HG03460 (cell line): Measurements from ENCODE around the gene ZIC1.

Source experiments
- ATAC-seq: cut with Tn5 transposase; IDR thresholded peaks from one replicate; pipeline ENCODE4 v1.9.1; 2021; ENCODE audit not compliant: unreplicated experiment

The ZIC1 gene

DNA sequence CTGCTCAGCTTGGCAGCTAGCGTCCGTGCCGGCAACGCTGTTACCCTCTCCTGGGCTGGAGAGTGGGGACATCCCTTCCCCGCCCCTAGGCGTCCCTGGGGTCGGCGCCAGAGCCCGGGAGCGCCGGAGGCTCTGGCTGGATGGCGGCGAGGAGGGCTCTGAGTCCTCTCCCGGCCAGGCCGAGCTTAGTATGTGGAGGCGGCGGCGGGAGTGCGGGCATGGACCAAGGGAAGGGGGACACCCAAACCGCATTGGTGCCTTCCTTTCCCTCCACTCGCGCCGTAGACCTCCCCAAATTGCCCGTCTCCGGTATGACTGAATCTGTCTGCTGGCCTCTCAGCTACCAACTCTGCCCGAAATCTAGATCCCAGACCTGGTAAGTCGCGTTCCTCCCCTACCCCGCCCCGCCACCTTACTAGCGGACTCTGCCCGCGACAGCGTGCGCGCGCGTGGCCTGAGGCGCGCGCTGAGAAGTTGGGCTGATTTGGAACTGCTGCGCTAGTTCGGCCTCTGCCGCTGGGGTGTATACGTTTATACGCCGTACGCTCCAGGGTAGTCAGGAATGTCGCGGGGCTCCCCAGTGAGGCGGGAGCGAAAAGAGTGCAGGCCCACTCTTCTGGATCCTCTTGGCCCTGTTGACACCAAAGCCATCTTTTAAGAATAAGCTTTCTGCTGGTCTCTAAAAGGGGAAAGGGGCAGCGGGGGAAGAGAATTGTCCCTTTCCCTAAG lies 12.2 kb downstream of the ZIC1 start:
- ATAC-seq: no peak

DNA sequence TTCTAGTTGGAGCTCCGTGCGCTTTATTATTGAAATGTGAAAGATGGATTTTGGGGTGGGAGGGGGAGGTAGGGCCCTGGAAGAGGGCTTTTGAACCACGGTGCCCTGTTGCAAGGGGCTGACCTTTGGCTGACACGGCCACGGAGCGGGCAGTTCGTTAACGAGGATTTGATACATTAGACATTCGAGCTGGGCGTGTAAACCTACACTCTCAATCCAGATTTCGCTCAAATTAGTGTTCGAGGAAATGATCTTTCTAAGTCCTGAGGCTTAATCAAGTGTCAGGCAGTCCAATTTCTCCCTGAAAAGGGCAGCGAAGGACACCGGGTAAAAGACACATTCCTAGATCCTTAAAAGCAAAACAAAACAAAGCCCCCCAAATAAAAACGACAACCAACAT lies 13.0 kb downstream of the ZIC1 start:
- ATAC-seq: no peak

DNA sequence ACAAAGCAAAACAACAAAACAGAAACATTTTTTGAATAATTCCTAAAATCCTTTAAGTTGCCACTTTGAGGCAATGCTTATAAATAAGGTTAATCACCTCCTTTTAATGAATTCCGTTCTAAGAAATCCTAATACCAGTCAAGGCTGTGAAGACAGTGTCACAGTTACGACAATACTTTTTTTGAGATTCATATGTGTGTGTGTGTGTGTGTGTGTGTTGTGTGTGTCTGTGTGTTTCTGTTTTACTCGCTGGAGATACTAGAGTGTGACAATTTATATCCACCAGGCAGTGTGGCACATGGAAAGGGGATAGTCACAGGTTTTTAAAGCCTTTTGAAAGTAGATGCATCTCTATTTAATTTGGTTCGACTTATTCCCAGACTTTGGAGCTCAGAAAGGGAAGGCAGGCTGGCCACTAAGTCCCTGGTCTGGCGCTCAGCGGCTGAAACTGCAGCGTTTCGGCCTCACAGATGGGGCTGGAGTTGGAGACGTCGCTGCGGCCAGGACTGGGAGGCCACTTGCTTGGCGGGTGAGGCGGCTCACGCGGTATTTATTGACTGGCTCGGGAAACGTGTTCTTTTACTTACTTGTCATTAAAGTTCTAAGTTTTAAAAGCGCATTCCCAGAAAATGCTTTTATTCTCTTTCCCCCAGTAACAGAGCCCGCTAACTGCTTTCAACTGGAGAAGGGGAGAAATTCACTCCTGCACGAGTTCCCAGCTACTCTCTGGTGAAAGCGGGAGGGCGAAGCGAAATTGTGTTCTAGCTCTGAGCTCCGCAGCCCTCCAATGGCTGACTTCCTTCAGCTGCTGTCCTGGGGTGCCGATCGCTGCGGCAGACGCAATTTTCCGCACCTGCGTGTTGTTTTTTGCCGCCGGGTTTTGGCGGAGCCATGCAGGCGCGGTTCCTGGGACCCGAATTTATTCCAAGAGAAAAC lies 13.7 kb downstream of the ZIC1 start:
- ATAC-seq: no peak

GRCh38 chr3:147423537-147423797 lies 14.3 kb downstream of the ZIC1 start:
- no peak for ATAC-seq

DNA sequence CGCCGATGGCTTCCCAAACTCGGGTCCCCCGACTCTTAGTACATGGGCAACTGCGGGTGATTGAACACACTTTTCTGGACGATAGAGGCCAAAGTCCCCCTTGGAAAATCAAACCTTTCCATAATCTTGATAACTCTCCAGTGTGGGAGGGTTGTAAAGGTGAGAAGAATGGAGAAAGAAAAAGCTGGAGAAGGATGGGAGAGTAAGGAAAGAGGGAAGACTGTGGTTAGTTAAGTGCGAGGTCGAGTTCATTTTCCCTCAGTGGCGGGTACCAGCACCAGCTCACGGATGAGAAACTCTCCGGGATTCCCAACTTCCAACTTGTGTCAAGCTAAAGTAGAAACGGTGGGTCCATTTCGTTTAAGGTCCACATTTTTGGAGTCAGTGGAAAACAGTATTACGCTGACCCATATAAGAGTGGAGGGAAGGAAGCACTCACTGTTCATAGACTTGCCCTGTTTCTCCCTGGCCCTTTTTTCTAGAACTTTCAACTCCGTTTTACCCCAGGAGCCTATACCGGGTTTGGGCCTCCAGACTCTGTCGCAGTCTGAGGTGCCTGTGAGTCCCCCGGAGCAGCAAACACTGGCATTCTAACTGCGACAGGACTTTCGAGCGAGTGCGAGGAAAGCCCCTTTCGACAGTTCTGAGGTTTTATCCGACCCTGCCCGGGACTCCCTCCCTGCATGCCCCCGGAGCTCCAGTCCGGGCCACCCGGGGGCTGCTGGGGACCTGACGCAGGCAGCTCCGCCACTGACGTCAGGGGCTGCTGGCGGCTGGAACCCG lies 14.8 kb downstream of the ZIC1 start:
- no peak for ATAC-seq

GRCh38 chr3:147424581-147425387 lies 15.6 kb downstream of the ZIC1 start:
- no peak for ATAC-seq

GRCh38 chr3:147425388-147425850 lies 16.3 kb downstream of the ZIC1 start:
- no peak for ATAC-seq

- ATAC-seq: no peak
Observed at GRCh38 chr3:147426931-147427330, 17.8 kb downstream of the ZIC1 start.

- ATAC-seq: no peak
Observed at GRCh38 chr3:147427746-147428145, 18.6 kb downstream of the ZIC1 start.

GRCh38 chr3:147428326-147428725 lies 19.2 kb downstream of the ZIC1 start:
- no peak for ATAC-seq

GRCh38 chr3:147428754-147429153 lies 19.6 kb downstream of the ZIC1 start:
- no peak for ATAC-seq

- no peak for ATAC-seq
Observed at GRCh38 chr3:147431751-147432150, 22.6 kb downstream of the ZIC1 start.

GRCh38 chr3:147447224-147447623 lies 38.1 kb downstream of the ZIC1 start:
- no peak for ATAC-seq

DNA sequence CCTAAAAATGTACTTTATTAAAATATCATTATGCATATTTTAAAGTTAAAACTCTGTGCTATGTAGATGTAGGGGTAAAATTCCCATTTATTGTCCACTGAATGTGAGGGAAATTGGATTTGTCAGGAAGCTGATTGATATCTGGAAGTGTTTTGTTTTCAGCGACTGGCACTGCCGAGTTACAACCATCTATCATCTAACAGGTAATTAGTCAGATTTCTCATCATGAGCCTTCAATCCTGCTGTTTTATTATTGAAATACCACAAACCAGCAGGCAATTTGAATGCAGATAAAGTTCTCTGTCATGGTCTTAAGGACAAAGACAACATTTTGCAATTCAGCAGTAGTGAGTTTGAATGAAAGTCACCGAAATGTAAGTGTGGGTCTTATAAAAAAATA lies 40.5 kb downstream of the ZIC1 start:
- no peak for ATAC-seq

GRCh38 chr3:147458995-147459704 lies 50.0 kb downstream of the ZIC1 start:
- no peak for ATAC-seq

GRCh38 chr3:147462856-147463255 lies 53.7 kb downstream of the ZIC1 start:
- no peak for ATAC-seq
